Glomerular endothelial cell (primary cell): ENCODE measurements around the gene THOC5. TPM values are rescaled to one million over a fixed set of nuclear protein-coding genes. Genes with fewer than 3 reads are reported as not detected.

ENCODE experiments used
- DNase-seq: peaks from one replicate; pipeline ENCODE4 v3.0.0-alpha.2; 2011; ENCODE audit warnings: low read depth, low spot score; ENCODE audit errors: extremely low read depth
- total RNA-seq: library from RNA; depleted of rRNA; stranded (reverse); fragments of >200 nt; gene quantifications from 2 replicates; pipeline ENCODE4 v1.2.3, GENCODE V29; 2015

The THOC5 gene
- total RNA-seq, 1 donor from 2014 or later, result 50.9 TPM

- DNase-seq, result no peak
Observed at GRCh38 chr22:29478326-29479276, 75.0 kb downstream of the THOC5 start.

GRCh38 chr22:29477723-29478318 is 75.7 kb downstream of the THOC5 start:
- no peak for DNase-seq

GRCh38 chr22:29476116-29476515 is 77.4 kb downstream of the THOC5 start:
- no peak for DNase-seq

- no peak for DNase-seq
Observed at GRCh38 chr22:29475550-29475949, 78.0 kb downstream of the THOC5 start.

- no peak for DNase-seq
Observed at GRCh38 chr22:29473001-29473400, 80.6 kb downstream of the THOC5 start.

GRCh38 chr22:29470159-29470855 is 83.2 kb downstream of the THOC5 start:
- no peak for DNase-seq

- no peak for DNase-seq
Observed at GRCh38 chr22:29469755-29470154, 83.8 kb downstream of the THOC5 start.

GRCh38 chr22:29464581-29464980 is 89.0 kb downstream of the THOC5 start:
- no peak for DNase-seq

GRCh38 chr22:29463629-29464028 is 89.9 kb downstream of the THOC5 start:
- DNase-seq, result no peak

GRCh38 chr22:29461263-29461662 is 92.3 kb downstream of the THOC5 start:
- DNase-seq, result no peak

GRCh38 chr22:29459773-29460172 is 93.8 kb downstream of the THOC5 start:
- DNase-seq, result no peak

- DNase-seq, result no peak
Observed at GRCh38 chr22:29458551-29458950, 95.0 kb downstream of the THOC5 start.

GRCh38 chr22:29457730-29458129 is 95.8 kb downstream of the THOC5 start:
- no peak for DNase-seq

- DNase-seq, result no peak
Observed at GRCh38 chr22:29456211-29456671, 97.3 kb downstream of the THOC5 start.

Other genes with a start within 250 kb of the THOC5 start
- gene GAS2L1, start 247.1 kb downstream of the THOC5 start, total RNA-seq, result 43.1 and 47.0 TPM in 2 replicates
- 0.10 and 0.93 TPM in 2 replicates for gene RASL10A, start 238.1 kb downstream of the THOC5 start, total RNA-seq
- 110 and 140 TPM in 2 replicates for gene AP1B1, start 165.2 kb downstream of the THOC5 start, total RNA-seq
- gene RFPL1, start 115.2 kb downstream of the THOC5 start, total RNA-seq, result not detected in 2 replicates
- gene NEFH, start 73.5 kb downstream of the THOC5 start, total RNA-seq, result 1.8 and 2.2 TPM in 2 replicates
- gene NIPSNAP1, start 27.4 kb upstream of the THOC5 start, total RNA-seq, result 46.4 and 72.0 TPM in 2 replicates
- 99.5 and 129 TPM in 2 replicates for gene NF2, start 49.9 kb upstream of the THOC5 start, total RNA-seq
- not detected in 2 replicates for gene CABP7, start 166.2 kb upstream of the THOC5 start, total RNA-seq
- gene ZMAT5, start 213.2 kb upstream of the THOC5 start, total RNA-seq, result 18.6 and 31.7 TPM in 2 replicates
- gene UQCR10, start 213.6 kb upstream of the THOC5 start, total RNA-seq, result 59.7 and 78.4 TPM in 2 replicates